Mesothelial cell of epicardium (in vitro differentiated cells): ENCODE data around the gene LRRTM1. TPM values are rescaled to one million over a fixed set of nuclear protein-coding genes. Genes with fewer than 3 reads are reported as not detected.

Source experiments
- DNase-seq, 2 experiments: peaks; one replicate each; pipeline ENCODE4 v3.0.0; 2021; ENCODE audit warnings: low spot score in 2 of 2; ENCODE audit not compliant: unreplicated experiment in 2 of 2
- H3K27ac Mint-ChIP-seq: 2 replicates; pipeline ENCODE4 v1.8.0; 2021; ENCODE audit warnings: mixed read lengths
- H3K27me3 Mint-ChIP-seq: 2 replicates; pipeline ENCODE4 v1.8.0; 2021; ENCODE audit warnings: low read depth, mixed read lengths
- H3K36me3 Mint-ChIP-seq: 2 replicates; pipeline ENCODE4 v1.8.0; 2021; ENCODE audit warnings: mixed read lengths
- H3K4me1 Mint-ChIP-seq: 2 replicates; pipeline ENCODE4 v1.8.0; 2021; ENCODE audit warnings: mixed read lengths
- H3K4me3 Mint-ChIP-seq: 2 replicates; pipeline ENCODE4 v1.8.0; 2021; ENCODE audit warnings: mild to moderate bottlenecking, moderate library complexity, mixed read lengths
- H3K9me3 Mint-ChIP-seq: 2 replicates; pipeline ENCODE4 v1.8.0; 2021; ENCODE audit warnings: mixed read lengths
- total RNA-seq: library from RNA; stranded (reverse); gene quantifications from 3 replicates; pipeline ENCODE4 v1.2.1, GENCODE V29; 2021
- TF ChIP-seq, protein P1 (sequence below): fragments of 200-600 bp; sonication (generic); IDR thresholded peaks from one replicate; pipeline ENCODE4 v1.5.0; 2021; ENCODE audit warnings: antibody characterized with exemption; ENCODE audit not compliant: unreplicated experiment

The LRRTM1 gene
- total RNA-seq, 1 donor from 2014 or later = 23.7 TPM

DNA sequence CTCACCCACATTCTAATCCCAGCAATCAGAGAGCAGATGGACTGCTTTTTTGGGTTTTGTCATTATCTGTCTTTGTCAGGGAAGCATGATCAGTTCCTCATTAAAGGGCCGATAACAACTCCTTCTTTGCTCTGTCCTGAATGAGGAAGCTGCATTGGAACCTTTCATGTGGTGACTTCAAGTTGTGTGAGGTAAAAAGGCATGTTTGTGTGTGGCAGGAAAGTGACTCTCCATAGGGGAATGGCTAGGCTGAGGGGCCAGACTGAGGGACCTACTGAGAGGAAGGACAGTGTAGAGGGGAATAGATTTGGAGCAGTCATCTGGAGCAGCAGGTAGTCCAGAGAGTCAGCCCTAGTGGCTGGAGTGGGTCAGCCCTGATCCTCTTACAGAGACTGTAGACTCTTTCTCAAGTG lies 23.6 kb upstream of the LRRTM1 start:
- TF ChIP-seq, protein P1, sequence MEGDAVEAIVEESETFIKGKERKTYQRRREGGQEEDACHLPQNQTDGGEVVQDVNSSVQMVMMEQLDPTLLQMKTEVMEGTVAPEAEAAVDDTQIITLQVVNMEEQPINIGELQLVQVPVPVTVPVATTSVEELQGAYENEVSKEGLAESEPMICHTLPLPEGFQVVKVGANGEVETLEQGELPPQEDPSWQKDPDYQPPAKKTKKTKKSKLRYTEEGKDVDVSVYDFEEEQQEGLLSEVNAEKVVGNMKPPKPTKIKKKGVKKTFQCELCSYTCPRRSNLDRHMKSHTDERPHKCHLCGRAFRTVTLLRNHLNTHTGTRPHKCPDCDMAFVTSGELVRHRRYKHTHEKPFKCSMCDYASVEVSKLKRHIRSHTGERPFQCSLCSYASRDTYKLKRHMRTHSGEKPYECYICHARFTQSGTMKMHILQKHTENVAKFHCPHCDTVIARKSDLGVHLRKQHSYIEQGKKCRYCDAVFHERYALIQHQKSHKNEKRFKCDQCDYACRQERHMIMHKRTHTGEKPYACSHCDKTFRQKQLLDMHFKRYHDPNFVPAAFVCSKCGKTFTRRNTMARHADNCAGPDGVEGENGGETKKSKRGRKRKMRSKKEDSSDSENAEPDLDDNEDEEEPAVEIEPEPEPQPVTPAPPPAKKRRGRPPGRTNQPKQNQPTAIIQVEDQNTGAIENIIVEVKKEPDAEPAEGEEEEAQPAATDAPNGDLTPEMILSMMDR = no peak
- H3K27ac Mint-ChIP-seq = no peak overlapping the region
- H3K4me3 Mint-ChIP-seq = no peak overlapping the region
- H3K4me1 Mint-ChIP-seq = peaks cover 41% of the 10 kb centered on the region
- no peaks in the 10 kb centered on the region for H3K36me3 Mint-ChIP-seq
- no peak for DNase-seq
- H3K27me3 Mint-ChIP-seq = peaks cover 5% of the 10 kb centered on the region
- H3K9me3 Mint-ChIP-seq = no peaks in the 10 kb centered on the region

DNA sequence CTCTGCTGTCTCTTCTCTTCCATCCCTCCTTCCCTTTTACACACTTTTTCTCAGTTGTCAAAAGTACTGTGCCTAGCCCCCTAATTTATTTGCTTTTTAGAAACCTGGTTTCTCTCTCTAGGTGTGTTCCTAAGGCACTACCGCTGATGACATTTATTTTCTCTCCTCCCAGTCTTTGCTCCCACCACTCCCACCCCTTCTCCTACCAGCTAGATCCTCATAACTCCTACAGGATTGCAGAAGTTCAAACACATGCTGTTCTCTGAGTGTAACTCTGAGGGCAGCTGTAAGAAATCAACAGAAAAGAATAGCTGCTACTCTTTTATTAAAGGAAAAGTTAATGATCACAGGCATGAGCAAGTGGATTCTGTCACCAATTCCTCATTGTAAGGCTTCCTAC lies 22.3 kb upstream of the LRRTM1 start:
- H3K27ac Mint-ChIP-seq = peak overlapping the region; percentile 76
- no peaks in the 10 kb centered on the region for H3K36me3 Mint-ChIP-seq
- H3K4me3 Mint-ChIP-seq = no peak overlapping the region
- H3K27me3 Mint-ChIP-seq = peaks cover 5% of the 10 kb centered on the region
- TF ChIP-seq, protein P1 = no peak
- DNase-seq = no peak
- no peaks in the 10 kb centered on the region for H3K9me3 Mint-ChIP-seq
- H3K4me1 Mint-ChIP-seq = peaks cover 39% of the 10 kb centered on the region

DNA sequence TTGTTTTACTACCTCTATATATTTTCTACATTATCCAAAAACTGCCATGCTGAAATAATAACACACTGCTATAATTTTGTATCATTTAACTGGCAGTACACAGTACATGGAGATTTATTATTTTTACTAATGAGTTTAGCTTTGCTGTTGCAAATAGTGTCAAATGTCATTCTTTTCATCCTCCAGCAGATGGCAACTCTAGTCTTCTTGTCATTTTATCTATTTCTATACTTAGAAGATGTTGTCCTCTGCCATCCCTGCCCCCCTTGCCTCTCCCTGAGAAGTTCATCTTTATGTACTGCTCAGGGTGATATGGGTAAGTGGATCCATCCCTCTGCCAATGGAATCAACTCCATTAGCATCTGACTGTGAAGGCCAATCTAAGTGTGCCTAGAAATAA lies 21.7 kb upstream of the LRRTM1 start:
- peaks cover 40% of the 10 kb centered on the region for H3K4me1 Mint-ChIP-seq
- TF ChIP-seq, protein P1 = no peak
- no peaks in the 10 kb centered on the region for H3K9me3 Mint-ChIP-seq
- H3K4me3 Mint-ChIP-seq = no peak overlapping the region
- no peak for DNase-seq
- no peaks in the 10 kb centered on the region for H3K36me3 Mint-ChIP-seq
- H3K27ac Mint-ChIP-seq = peak overlapping the region; percentile 30
- H3K27me3 Mint-ChIP-seq = peaks cover 5% of the 10 kb centered on the region

DNA sequence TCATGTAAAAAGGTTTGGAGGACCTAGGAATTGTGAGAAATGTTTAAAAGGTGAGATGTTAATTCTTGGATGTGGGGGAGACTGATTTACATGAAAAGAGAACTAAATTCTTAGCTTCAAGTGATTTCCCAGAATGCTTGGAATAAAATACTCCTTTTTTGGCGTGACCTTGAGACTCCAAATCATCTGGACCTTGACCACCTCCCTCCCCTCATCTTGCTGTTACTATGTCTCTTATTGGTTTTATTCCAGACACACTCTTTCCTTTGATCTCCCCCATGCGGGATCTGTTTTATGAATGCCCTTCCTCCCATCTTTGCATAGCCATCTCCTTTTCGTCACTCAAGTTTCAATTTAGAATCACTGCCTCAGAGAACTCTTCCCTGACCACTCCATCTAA lies 20.0 kb upstream of the LRRTM1 start:
- H3K27ac Mint-ChIP-seq = no peak overlapping the region
- no peak overlapping the region for H3K4me3 Mint-ChIP-seq
- DNase-seq = no peak
- no peaks in the 10 kb centered on the region for H3K36me3 Mint-ChIP-seq
- H3K9me3 Mint-ChIP-seq = no peaks in the 10 kb centered on the region
- peaks cover 38% of the 10 kb centered on the region for H3K4me1 Mint-ChIP-seq
- peaks cover 2% of the 10 kb centered on the region for H3K27me3 Mint-ChIP-seq
- TF ChIP-seq, protein P1 = no peak

DNA sequence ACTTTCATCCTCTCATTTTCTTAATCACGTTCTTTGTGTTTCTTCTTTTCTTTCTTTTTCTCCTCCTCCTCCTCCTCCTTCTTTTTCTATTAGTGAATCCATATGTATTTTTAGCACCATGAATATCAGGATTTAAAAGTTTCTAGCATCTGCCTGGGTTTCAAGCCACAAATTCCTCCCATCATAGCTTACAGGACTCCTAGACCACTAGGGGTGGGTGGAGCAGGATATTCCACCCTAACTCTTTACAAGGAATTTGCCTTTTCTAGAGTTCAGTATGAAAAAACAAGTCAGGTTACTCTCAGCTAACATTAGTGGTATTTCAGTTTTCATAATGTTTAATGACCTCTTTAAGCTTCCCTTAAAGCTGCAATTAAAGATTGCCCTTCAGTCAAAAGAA lies 19.1 kb upstream of the LRRTM1 start:
- no peak for DNase-seq
- H3K9me3 Mint-ChIP-seq = no peaks in the 10 kb centered on the region
- no peak overlapping the region for H3K4me3 Mint-ChIP-seq
- peaks cover 2% of the 10 kb centered on the region for H3K27me3 Mint-ChIP-seq
- H3K36me3 Mint-ChIP-seq = no peaks in the 10 kb centered on the region
- no peak overlapping the region for H3K27ac Mint-ChIP-seq
- TF ChIP-seq, protein P1 = no peak
- peaks cover 38% of the 10 kb centered on the region for H3K4me1 Mint-ChIP-seq

DNA sequence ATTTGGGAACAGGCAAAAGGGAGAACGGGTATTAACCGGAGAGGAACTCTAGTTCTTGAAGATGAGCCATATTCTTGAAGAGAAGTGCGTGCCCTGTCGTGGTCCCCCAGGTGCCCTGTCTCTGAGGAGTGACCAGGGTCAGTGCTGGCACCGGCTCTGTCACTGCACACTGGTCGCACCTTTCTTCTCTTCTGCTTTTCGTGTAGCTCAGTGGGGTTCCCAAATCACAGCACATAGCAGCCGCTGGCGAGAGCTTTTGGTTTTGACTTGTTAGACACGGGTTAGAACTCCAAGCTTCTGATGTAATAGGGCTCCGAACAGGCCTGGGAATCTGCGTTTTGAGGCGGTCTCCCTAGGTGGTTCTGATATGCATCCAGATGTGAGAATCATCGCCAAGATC lies 18.4 kb upstream of the LRRTM1 start:
- TF ChIP-seq, protein P1 = no peak
- Mint-ChIP-seq H3K9me3 (no peaks in the 10 kb centered on the region), H3K27ac (no peak overlapping the region), H3K36me3 (no peaks in the 10 kb centered on the region), H3K4me3 (no peak overlapping the region), H3K27me3 (peaks cover 3% of the 10 kb centered on the region), H3K4me1 (peaks cover 35% of the 10 kb centered on the region)
- no peak for DNase-seq
